ENCODE results near the gene PDPN. TPM values are rescaled to one million over a fixed set of nuclear protein-coding genes. Genes with fewer than 3 reads are reported as not detected.

PDPN gene
- total and polyA plus RNA-seq, 2 of the 4 experiments (the other 2 are of a cell fraction) = 0.31 TPM; not detected in 1

- Histone ChIP-seq H3K27ac (ENCODE audit: insufficient read depth, low read length) (no peak overlapping the region), H3K36me3 (ENCODE audit: control insufficient read depth, insufficient read depth, low read length) (no peaks in the 10 kb centered on the region), H3K4me2 (ENCODE audit: low read depth, low read length) (no peak overlapping the region), H3K79me1 (ENCODE audit: low read depth in 1 of 2, low read length in 2 of 2) (no peaks in the 10 kb centered on the region), H3K4me1 (ENCODE audit: control insufficient read depth, insufficient read depth, low read length) (peaks cover 2% of the 10 kb centered on the region; the same call in 1 of the 2 replicates), H3K9ac (ENCODE audit: low read depth, low read length) (no peak overlapping the region), H4K20me1 (ENCODE audit: insufficient read depth, low read length) (no peaks in the 10 kb centered on the region), H4K8ac (ENCODE audit: low read depth in 2 of 2, low read length in 2 of 2) (no peak overlapping the region), H3K4ac (ENCODE audit: low read depth, low read length) (no peak overlapping the region), H3K14ac (replicated peaks; ENCODE audit: low read depth, low read length) (no peak overlapping the region), H3K4me3 (ENCODE audit: insufficient read depth, low read depth, low read length) (no peak overlapping the region), H2BK120ac (ENCODE audit: low read depth, low read length) (no peak overlapping the region), H3K9me1 (ENCODE audit: insufficient read depth, low read length) (no peaks in the 10 kb centered on the region), H2BK20ac (ENCODE audit: low read depth, low read length) (no peak overlapping the region), H4K91ac (ENCODE audit: insufficient read depth, low read depth, low read length) (no peak overlapping the region), H3K27me3 (ENCODE audit: control insufficient read depth, insufficient read depth, low read length) (no peaks in the 10 kb centered on the region), H2AFZ (replicated peaks; ENCODE audit: low read length, poor library complexity) (no peak overlapping the region), H2AK5ac (ENCODE audit: low read depth, low read length) (no peak overlapping the region), H3K23ac (ENCODE audit: low read depth, low read length) (no peak overlapping the region), H2BK5ac (ENCODE audit: low read depth, low read length, poor library complexity, severe bottlenecking) (no peak overlapping the region), H3K9me3 (ENCODE audit: control insufficient read depth, insufficient read depth, low read length) (peaks cover 27% of the 10 kb centered on the region), H3K18ac (ENCODE audit: low read depth, low read length) (no peak overlapping the region), H2AK9ac (replicated peaks; ENCODE audit: low read depth, low read length, poor library complexity) (no peak overlapping the region), H3K56ac (ENCODE audit: extremely low read depth, insufficient read depth, low read length) (no peak overlapping the region), H2BK15ac (ENCODE audit: low read depth, low read length) (no peak overlapping the region), H4K5ac (ENCODE audit: low read depth, low read length) (no peak overlapping the region)
- DNase-seq (no peak), ATAC-seq (ENCODE audit: low read depth) (no peak)
- dilution Hi-C loops (cut with HindIII; ENCODE audit: low sequenced_read_pairs, unreplicated experiment) (no loop called here), intact Hi-C loops (cut with micrococcal nuclease) (no loop called here), in situ Hi-C loops (cut with MboI; ENCODE audit: low sequenced_read_pairs) (no loop called here)
- TF ChIP-seq CHD1 (IDR thresholded peaks at IDR 0.05; ENCODE audit: low read depth, low read length) (no peak), MAFK (IDR thresholded peaks at IDR 0.05; ENCODE audit: low read depth, low read length) (no peak), MAZ (IDR thresholded peaks at IDR 0.05; ENCODE audit: borderline replicate concordance, low read depth, low read length) (no peak), POLR2A (IDR thresholded peaks at IDR 0.05; ENCODE audit: low read depth, low read length) (no peak), RCOR1 (IDR thresholded peaks at IDR 0.05; ENCODE audit: insufficient replicate concordance, low read length) (no peak), RAD21 (IDR thresholded peaks at IDR 0.05; ENCODE audit: low read length) (no peak), RFX5 (IDR thresholded peaks at IDR 0.05; ENCODE audit: low read depth, low read length) (no peak), NFE2L2 (IDR thresholded peaks at IDR 0.05; ENCODE audit: low read depth, low read length) (no peak), BHLHE40 (IDR thresholded peaks at IDR 0.05; ENCODE audit: low read depth, low read length) (no peak)
- TF ChIP-seq, protein P1, sequence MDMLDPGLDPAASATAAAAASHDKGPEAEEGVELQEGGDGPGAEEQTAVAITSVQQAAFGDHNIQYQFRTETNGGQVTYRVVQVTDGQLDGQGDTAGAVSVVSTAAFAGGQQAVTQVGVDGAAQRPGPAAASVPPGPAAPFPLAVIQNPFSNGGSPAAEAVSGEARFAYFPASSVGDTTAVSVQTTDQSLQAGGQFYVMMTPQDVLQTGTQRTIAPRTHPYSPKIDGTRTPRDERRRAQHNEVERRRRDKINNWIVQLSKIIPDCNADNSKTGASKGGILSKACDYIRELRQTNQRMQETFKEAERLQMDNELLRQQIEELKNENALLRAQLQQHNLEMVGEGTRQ (IDR thresholded peaks at IDR 0.05; ENCODE audit: low read depth, low read length) = no peak
- TF ChIP-seq, protein P2, sequence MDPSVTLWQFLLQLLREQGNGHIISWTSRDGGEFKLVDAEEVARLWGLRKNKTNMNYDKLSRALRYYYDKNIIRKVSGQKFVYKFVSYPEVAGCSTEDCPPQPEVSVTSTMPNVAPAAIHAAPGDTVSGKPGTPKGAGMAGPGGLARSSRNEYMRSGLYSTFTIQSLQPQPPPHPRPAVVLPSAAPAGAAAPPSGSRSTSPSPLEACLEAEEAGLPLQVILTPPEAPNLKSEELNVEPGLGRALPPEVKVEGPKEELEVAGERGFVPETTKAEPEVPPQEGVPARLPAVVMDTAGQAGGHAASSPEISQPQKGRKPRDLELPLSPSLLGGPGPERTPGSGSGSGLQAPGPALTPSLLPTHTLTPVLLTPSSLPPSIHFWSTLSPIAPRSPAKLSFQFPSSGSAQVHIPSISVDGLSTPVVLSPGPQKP (IDR thresholded peaks at IDR 0.05; ENCODE audit: borderline replicate concordance, low read depth, low read length) = no peak
- ChIA-PET POLR2A (ENCODE audit: unreplicated experiment) (no interaction called here), CTCF (interaction anchor here (0.7 kb wide), 1 partner anchor 978 kb away, joined by 3 read pairs; the partner anchor contains the start of gene KAZN)
- WGBS, 2 experiments (ENCODE audit: extremely low coverage in 2 of 2, insufficient read length in 1 of 2) = no CpG with 5 or more reads among the region's 5 CpGs
- BruUV-seq (replicated peaks) = no TSS peak
Observed at GRCh38 chr1:13620825-13621224, 37.2 kb downstream of the PDPN start.

Data from IMR-90 (cell line).